CD4-positive, alpha-beta T cell treated with Interferon gamma for 1 hour (primary cell): ENCODE data around the gene PI4KB.

ENCODE experiments used
- DNase-seq: peaks from one replicate; pipeline ENCODE4 v3.0.0-alpha.2; 2020

The PI4KB gene

DNA sequence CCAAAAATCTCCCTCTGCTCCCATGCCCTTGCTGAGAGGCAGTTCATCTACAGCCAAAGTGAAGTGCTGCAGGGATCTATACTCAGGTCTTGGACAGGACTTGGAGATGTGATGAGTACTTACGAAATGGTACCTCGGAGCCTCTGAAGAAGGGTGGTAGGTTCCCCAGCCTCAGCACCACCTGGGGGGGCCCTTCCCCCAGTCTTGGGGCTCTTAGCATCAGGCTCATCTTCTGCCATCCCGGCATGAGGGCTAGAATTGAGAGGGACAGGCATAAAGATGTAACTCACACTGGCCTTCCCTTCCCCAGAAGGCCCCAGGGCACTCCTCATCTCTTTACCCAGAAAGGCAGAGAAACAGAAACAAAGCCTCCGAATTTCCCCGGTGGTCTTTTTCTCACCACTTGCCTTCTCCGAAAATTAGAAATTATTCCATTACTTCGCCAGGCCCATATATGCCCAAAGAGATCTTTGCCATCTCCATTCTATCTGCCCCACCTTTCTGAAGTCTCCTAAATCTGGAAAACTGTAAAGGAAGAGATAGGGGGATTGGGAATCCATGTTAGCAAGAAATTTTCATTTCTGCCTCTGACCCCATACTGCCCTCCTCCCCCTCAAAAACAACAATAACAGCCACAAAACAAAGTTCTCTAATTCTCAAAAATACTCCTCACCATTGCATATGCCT is 19.0 kb upstream of the PI4KB start:
- DNase-seq = no peak

DNA sequence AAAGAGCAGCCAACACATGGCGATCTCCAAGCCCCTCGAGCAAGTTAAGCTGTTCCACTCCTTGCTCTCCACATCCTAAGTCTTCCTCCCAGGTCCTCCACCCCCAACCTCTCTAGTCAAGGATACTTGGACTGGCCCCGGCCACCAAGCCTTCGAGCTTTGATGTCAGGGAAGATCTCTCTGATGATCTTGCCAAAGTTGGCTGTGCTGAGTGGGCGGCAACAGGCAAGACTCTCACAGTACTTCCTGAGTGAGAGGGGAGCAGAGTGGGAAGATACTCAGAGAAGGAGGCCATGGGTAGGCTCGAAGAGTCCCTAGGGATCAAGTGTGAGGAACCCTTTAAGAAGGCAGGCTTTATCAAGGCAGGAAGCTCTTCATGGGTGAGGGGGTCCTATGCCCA is 17.1 kb upstream of the PI4KB start:
- no peak for DNase-seq

DNA sequence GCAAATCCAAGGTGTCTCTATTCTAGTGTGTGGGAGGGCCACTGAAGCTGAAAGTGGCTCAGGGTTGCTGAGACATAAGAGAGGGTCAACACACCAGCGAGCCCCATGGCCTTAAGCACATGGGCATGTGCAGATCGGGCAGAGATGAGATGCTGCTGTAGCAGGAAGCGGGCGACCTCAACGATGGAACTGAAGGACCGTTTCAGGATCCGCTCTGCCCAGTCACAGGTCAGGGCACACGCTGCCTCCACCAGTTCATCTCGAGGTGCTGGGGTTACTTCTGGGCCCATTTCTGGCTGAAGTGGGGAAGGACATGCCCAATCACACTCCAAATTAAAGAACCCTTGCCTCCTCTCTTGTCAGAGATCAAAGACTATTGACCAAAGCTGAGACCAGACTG is 16.4 kb upstream of the PI4KB start:
- DNase-seq = no peak

DNA sequence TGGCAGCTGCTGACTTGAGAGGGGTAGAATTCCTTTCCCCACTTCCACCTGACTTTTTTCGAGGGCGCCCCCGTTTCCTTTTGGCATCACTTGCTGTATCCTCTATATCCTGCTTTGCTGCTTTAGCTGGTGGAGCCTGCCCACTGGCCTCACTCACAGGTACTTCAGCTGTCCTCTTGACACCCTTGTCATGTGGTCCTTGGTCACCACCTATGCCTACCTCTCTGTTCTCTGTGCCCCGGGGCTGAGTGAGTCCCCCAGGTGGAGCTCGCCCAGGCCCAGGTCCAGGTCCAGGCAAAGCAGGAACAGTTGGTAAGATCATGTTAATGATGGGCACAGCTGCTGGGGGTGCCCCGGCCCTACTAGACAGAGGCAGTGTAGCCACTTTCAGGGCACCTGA is 15.4 kb upstream of the PI4KB start:
- no peak for DNase-seq

DNA sequence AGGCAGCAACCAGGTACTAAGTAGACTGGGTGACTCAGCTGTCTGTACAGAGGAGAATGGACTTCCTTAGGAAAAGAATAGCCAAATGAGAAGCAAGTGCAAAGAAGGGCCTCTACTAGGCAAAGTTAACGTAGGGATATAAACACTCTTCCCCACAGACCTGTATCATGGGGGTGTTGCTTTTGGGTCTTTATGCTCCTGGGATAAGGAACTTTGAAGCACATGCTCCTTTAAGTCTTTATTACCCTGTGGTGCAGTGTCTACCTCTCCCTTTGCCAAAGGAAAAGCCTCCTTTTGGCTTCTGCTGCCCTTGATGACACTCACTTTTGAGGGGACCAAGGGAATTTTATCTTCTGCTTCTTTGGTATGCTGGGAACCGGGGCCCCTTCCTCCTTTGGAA is 14.8 kb upstream of the PI4KB start:
- no peak for DNase-seq

DNA sequence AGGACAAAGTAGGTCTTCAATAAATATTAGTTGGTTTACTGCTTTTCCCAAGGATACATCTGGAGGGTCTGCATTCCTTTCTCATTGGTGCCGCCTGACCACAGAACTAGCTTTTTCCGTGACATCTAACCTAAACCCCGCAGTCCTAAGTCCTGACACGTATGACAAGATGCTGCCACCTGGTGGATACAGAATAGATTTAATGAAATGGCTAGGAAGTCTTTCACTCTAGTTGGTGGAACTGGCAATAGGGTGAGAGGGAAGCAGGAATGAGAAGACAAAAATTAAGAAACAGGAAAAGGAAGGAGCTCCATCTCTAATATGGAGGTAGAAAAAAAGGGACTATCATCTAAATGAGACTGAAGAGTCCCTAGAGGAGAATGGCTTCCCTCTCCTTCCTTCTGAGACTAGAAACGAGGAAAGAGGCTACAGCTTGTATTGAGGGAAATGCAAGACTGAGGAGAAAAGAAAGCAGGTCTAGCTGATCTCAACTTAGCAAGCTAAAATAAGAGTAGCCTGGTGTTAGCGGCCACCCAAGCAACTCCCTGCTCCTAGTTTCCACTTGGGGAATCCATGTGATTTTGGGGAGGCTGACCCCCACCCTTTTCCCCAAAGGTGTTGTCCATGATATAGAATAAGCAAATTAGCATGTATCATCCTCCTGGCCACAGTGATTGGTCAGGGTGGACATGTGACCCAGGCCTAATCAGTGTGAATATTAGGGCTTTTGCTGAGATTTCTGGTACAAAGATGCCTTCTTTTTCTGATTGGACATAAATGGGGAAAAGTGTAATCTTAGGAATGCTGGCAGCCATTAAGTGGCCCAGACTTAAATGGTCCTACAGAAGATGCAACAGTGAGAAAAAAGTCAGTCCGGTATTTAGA is 13.9 kb upstream of the PI4KB start:
- peak; percentile 52 for DNase-seq

DNA sequence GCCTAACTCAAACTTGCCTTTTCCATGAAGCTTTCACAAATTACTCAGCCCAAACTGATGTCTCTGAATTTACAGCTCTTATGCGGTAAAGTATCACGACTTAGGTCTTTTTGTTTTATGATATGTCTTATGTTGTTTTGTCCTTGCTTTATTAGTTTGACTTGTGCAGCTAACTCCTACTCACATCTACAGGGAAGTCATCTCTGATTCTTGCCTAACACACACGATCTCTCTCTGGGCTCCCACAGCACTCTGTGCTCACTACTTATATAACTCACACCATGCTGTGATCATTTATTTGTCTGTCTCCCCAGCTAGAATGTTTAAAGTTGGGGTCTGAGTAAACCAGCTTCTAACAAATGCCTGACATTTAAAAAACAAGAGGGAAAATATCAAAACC is 9.3 kb upstream of the PI4KB start:
- no peak for DNase-seq

DNA sequence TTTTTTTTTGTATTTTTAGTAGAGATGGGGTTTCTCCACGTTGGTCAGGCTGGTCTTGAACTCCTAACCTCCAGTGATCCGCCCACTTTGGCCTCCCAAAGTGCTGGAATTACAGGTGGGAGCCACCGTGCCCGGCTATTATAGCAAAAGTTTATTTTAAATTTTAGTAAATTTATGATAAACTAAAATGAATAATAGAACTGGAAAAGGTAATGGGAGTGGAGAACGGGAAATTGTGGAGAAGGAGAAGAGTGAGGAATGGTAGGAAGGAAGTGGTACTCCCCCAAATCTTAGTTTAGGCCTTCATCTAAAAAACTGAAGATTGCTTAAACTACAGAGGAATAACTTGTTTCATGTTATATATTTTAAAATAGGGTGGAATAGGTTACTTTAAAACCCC is 7.6 kb upstream of the PI4KB start:
- DNase-seq = no peak

DNA sequence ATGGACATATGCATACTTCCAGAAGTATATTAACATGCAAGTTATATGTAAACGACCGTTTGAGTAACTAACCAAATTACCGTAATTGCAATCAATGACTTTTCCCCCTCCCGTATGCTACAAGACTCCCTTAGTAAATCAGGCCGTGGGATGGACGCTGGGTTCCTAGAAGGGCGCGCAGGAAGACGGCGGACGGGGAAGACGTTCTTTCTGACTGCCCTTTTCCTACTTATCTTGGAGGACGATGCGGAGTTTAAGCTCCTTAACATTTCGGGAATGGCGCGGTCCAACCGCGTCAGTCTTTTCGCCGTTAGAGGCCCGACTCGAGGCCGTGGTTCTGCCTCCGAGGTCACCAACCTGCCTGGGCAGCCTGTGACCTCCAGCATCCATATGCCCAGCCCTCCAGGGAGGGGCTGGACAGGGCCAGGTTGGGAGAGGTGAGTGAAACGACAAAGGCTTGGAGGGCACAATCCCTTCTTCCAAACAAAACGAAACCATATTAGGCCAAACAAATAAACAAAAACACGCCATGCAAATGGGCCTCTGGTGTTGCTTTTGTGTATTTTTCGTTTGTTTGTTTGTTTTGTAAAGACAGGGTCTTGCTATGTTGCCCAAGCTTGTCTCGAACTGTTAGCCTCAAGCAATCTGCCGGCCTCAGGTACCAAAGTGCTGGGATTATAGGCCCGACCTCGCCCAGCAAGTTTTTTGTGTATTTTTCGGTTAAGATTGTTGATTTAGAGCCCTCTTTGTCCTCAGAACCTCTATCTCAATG is 873 bp upstream of the PI4KB start:
- DNase-seq = no peak

DNA sequence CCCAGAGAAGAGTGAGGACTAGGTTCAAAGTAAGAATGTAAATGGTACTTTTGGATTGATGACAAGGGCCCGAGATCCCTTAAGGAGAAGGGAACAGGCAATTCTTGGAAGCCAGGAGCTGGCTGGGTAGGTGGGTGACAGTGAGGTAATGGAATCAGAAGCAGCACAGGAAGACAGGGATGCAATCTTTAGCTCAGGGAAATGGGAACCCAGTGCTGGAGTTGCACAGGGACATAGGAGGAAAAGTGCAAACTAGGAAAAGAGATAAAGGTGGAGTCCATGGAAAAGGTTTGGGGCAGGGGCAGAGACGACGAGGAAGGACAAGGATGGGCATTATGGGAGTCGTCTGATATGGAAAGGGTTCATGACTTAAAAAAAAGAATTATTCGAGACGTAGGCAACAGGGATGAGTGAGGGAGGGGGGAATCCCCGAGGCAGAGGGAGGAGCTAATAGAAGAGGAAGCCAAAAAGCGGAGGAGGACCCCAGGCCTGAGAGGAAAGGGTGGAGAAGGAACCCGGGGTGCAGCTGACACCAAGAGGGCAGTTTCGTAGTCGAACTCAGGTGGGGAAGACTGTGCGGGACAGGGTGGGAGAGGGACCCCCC is 495 bp downstream of the PI4KB start:
- DNase-seq = peak; percentile 74

DNA sequence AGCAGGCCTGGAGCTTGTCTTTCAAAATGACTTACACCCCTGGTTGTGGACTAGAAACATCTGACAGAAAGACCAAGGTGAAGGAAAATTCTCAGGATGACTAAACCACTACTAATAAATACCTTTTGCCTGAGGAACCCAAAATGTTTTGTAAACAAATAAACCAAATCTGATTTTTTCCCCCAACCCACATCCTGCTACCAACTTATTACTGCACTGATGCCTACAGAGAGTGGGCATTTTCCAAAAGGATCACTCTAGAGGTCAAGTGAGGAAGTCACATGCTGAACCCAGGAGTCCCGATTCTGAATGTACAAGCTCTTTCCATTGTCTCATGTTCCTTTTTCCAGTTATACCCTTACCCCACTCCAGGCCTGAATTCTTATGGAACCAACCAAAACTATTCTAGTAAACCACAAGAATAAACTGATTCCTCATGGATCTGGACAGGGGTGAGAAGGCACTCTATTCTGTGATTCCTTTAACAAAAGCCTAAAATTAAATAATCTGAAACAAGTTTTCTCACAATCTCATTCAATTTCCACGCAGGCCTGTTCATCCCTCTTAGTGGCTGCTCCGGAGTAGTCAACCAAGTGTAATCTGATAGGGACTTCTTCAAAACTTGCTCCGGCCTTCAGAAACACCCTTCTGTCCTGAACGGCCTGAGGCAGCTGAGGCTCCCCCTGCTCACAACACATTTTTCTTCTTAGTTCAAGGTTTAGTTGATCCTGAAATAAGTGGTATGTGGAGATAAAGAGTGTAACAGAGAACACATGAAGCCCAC is 1.4 kb downstream of the PI4KB start:
- no peak for DNase-seq

DNA sequence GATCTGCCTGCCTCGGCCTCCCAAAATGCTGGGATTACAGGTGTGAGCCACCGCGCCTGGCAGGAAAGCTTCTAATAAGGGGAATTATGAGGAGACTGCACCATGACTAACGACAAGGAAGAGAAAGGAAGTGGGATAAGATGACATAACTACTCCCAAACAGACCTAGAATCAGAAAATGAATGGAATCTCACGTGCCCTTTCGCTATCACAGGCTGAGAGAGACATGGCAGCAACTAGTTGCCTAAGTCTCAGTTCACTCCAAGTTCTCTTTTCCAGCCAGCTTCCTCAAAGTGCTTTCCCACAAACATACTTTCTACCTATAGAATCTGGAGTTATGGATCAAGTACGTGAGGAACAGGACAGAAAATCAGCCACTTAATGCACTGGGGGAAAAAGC is 2.0 kb downstream of the PI4KB start:
- no peak for DNase-seq

DNA sequence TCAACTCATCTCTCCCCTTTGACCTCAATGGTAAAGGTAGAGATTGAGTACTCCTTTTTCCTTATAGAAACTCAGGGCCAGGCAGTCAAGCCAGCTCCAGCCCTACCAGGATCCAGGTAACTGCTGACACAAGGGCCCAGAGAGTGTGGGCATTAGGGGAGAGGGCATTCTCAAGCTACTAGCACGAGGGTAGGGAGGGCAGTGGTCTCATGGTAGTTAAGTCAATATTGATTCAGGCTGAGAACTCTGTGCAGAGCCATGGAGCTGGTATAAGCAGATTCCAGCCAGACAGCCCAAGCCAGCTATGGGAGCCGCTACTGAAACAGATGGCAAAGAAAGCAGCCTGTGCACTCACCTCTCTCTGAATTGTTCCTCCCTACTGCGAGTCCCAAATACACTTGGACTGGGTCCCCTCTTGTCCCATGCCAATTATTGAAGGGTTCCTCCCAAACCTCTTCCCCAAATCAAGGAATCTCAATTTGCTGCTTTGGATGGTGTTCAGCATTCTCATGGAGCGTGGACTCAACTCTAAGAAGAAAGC is 2.8 kb downstream of the PI4KB start:
- DNase-seq = no peak

DNA sequence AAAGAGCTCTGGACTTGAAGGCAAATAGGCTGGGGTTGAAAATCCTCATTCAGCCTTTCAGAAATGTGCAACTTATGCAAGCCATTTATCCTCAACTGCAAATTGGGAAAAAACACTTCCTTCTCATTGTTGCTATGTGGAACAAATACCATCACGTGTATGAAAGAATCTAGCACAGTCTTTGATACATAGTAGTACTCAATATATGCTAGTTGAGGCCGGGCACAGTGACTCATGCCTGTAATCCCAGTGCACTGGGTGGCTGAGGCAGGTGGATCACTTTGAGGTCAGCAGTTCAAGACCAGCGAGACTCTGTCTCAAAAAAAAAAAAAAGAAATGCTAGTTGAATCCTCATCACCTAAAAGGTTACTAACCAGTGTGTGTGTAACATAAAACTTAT is 8.2 kb downstream of the PI4KB start:
- DNase-seq = no peak

DNA sequence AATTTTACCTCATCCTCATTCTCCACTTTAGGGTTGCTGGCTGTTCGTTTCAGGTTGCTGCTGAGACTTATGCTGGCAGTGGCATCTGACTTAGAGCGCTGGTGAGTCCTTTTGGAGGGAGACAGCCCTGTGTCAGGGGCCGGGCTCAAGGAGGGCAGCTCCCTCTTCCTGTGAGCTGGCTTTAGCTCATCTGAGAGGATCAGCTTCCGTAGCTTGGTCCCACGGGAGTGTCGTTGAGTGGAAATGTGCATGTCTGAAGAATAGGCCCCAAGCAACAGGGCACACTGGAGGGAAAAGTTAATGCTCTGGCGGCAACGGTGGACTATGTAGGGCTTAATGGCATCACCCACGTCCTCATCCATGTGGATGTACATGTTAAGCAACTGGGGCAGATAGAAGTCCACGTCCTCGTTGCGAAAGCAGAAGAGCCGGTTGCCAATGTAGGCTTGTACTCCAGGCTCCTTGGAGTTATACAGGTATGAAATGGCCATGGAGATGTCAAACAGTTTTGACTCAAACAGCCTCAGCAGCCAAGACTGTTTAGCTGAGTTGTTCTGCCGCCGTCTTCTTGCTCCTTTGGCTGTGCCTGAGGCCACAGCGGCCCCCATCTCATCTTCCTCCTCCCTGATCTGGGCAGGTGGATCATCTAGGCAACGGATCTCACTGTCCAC is 11.5 kb downstream of the PI4KB start:
- no peak for DNase-seq

DNA sequence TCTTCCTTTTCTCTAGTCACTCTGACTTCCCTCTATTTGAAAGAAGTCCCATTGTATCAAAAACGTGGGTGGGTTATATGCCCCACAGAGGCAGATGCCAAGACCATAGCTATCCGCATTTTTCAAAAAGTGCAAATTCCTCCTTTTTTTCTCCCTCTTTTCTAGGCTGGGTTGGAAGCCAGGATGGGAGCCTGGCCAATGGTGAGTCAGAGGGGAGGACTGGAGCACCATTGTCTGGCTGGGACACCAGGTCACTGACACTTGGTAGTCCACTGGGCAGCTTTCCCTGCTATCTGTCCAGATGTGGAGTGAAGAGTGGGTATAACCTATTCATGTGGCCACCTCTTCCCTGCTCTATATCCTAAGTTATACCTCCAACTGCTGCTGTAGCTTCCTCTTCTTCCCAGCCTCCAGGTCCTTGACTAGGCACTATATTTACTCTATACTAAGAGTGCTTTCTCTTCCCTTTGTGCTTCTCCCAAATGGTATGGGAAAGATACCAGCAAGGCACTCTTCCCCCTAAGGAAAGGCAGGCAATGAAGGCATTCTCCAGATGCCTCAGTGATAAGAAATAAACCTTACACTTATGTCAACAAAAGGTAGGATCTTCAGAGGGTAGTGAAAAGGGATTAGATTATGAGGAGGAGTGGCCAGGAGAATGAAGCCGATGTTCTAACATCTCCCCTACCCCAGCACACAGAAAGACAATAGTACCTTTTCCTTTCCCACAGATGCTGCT is 12.9 kb downstream of the PI4KB start:
- DNase-seq = no peak

DNA sequence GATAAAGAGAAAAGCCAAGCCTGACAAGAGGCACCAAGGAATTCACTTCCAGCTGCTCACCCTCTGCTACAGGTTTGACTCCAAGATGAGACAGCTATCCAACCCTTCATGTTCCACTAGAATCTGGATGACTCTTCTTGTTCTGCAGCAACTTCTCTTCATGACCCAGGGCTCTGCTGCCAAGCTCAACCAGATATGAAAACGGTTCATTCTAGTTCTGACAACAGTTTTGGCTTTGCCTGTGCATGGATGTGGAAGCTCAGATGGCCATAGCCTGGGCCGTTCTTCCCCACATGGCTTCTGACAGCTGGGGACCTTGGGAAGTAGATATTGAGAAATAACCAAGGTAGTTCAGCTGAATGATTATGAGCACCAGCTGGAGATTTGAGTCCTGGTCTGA is 13.7 kb downstream of the PI4KB start:
- no peak for DNase-seq

DNA sequence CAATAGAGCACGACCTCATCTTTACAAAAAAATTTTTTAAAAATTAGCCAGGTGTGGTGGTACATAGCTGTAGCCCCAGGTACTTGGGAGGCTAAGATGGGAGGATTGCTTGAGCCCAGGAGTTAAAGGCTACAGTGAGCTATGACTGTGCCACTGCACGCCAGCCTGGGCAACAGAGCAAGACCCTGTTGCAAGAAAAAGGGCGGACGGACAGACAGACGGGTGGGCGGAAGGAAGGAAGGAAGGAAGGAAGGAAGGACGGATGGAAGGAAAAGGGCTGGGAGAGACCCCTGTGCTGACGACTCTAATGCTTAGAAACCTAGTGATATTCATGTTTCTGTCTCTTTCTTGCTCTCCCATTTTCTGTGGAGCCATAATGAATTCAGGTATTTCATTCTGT is 14.4 kb downstream of the PI4KB start:
- DNase-seq = no peak

DNA sequence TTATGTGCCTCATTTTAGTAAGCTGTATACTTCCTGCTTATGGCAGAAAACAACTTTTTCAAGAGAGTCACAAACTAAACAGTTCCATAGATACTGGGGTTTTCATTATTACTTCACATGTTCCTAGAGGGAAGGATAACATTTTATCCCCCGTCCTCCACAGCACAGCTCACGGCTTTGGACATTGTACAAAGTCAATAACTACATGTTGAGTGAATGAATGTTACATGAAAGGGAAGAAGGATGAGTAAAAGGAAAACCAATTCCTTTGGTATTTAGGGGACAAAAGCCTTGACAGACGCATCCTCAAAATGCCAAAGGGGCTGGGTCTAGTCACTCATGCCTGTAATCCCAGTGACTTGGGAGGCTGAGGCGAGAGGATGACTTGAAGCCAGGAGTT is 14.8 kb downstream of the PI4KB start:
- DNase-seq = no peak

DNA sequence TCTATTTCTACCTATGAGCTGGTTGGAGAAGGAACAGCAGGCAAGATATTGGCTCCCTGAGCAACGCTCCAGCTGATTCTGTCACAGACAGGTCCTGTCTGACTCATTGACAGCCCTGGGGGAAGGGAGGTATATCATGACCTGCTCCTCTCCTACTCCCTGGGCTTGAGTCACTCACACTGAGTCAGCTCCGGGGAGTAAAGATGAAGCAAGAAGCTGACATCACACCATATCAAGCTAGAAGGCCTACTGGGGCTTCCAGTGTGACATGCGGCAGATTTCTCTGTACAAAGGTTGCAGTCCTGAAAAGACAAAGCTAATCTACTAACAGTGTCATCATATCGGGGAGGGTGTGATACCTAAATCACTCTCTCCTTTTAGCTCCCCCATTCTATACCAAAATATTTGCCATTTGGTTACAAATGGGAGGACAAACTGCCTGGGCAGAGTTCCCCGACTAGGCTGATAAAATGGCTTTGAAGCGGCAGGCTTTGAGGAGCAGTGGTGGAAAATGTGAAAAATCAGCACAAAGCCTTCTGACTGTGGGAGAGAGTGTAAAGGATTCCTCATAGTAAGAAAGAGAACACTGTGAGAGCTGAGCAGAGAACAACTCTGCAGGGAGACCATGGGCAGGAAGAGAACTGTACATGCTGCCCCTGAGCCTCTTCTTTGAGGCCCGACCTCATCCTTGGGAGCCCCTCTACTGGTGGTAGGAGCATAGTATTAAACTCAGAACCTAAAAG is 15.5 kb downstream of the PI4KB start:
- DNase-seq = peak; percentile 77
